Type B pancreatic cell (in vitro differentiated cells): Measurements from ENCODE around the gene NEK6. TPM values are rescaled to one million over a fixed set of nuclear protein-coding genes. Genes with fewer than 3 reads are reported as not detected.

Experiments
- DNase-seq: peaks from one replicate; pipeline ENCODE4 v3.0.0; 2021; ENCODE audit warnings: mixed read lengths; ENCODE audit not compliant: unreplicated experiment; ENCODE audit errors: extremely low spot score
- H3K27ac Mint-ChIP-seq: 2 replicates; pipeline ENCODE4 v1.8.0; 2021; ENCODE audit warnings: mild to moderate bottlenecking, mixed read lengths
- H3K27me3 Mint-ChIP-seq: 2 replicates; pipeline ENCODE4 v1.8.0; 2021; ENCODE audit warnings: mixed read lengths
- H3K36me3 Mint-ChIP-seq: 2 replicates; pipeline ENCODE4 v1.8.0; 2021; ENCODE audit warnings: mixed read lengths
- H3K4me1 Mint-ChIP-seq: one replicate; pipeline ENCODE4 v1.8.0; 2021; ENCODE audit warnings: mixed read lengths; ENCODE audit not compliant: unreplicated experiment
- H3K4me3 Mint-ChIP-seq: 2 replicates; pipeline ENCODE4 v1.8.0; 2021; ENCODE audit warnings: mild to moderate bottlenecking, mixed read lengths
- H3K9me3 Mint-ChIP-seq: 2 replicates; pipeline ENCODE4 v1.8.0; 2021; ENCODE audit warnings: mixed read lengths
- total RNA-seq: library from RNA; stranded (reverse); gene quantifications from 2 replicates; pipeline ENCODE4 v1.2.1, GENCODE V29; 2021; ENCODE audit warnings: low replicate concordance
- TF ChIP-seq, protein P1 (sequence below): fragments of 200-600 bp; sonication (generic); conservative IDR thresholded peaks from 2 replicates; pipeline ENCODE4 v1.5.0; 2021; ENCODE audit warnings: antibody characterized with exemption, mild to moderate bottlenecking

The NEK6 gene
- total RNA-seq, 1 donor from 2014 or later: 19.3 TPM

DNA sequence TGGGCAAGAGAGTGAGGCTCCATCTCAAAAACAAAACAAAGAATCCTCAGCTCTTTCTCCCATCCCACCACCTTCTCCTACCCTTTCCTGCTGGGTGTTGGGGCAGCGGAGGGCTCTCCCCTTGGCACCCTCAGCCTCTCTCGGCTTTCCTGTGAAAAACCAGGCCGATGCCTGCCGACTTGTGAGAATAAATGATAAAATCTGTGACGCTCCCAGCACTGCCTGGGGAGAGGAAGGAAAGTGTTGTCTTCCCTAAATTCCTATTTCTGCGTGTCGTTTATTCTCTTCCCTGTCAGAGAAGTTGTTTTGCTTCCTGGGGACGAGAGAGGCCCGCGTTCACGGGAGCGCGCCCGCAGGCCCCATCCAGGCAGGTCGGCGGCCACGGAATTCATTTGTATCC is 19.7 kb downstream of the NEK6 start:
- H3K27ac Mint-ChIP-seq: no peak overlapping the region
- TF ChIP-seq, protein P1, sequence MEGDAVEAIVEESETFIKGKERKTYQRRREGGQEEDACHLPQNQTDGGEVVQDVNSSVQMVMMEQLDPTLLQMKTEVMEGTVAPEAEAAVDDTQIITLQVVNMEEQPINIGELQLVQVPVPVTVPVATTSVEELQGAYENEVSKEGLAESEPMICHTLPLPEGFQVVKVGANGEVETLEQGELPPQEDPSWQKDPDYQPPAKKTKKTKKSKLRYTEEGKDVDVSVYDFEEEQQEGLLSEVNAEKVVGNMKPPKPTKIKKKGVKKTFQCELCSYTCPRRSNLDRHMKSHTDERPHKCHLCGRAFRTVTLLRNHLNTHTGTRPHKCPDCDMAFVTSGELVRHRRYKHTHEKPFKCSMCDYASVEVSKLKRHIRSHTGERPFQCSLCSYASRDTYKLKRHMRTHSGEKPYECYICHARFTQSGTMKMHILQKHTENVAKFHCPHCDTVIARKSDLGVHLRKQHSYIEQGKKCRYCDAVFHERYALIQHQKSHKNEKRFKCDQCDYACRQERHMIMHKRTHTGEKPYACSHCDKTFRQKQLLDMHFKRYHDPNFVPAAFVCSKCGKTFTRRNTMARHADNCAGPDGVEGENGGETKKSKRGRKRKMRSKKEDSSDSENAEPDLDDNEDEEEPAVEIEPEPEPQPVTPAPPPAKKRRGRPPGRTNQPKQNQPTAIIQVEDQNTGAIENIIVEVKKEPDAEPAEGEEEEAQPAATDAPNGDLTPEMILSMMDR: no peak
- no peak for DNase-seq
- H3K27me3 Mint-ChIP-seq: no peaks in the 10 kb centered on the region
- no peaks in the 10 kb centered on the region for H3K9me3 Mint-ChIP-seq
- peaks cover 8% of the 10 kb centered on the region for H3K4me1 Mint-ChIP-seq
- H3K4me3 Mint-ChIP-seq: no peak overlapping the region
- H3K36me3 Mint-ChIP-seq: no peaks in the 10 kb centered on the region

DNA sequence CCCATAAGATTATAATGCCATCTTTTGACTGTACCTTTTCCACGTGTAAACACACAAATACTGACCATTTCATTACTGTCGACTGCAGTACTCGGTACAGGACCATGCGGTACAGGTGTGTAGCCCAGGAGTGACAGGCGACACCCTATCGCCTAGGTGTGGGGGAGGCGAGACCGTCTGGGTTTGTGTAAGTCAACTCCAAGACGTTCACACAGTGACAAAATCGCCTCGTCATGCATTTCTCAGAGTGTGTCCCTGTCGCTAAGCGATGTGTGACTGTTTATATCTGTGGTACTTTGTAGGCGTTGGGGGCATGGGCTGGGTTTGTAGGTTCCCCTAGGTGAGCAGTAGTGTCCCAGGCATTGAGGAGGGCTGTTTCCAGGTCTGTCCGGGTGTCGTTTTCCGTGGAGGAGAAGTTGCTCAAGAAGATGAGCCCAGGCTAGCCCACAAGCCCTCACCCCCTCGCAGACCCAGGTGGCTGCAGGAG is 20.3 kb downstream of the NEK6 start:
- no peaks in the 10 kb centered on the region for H3K9me3 Mint-ChIP-seq
- no peaks in the 10 kb centered on the region for H3K36me3 Mint-ChIP-seq
- no peak for DNase-seq
- no peak overlapping the region for H3K4me3 Mint-ChIP-seq
- TF ChIP-seq, protein P1: no peak
- H3K27ac Mint-ChIP-seq: no peak overlapping the region
- no peaks in the 10 kb centered on the region for H3K27me3 Mint-ChIP-seq
- H3K4me1 Mint-ChIP-seq: peaks cover 8% of the 10 kb centered on the region

DNA sequence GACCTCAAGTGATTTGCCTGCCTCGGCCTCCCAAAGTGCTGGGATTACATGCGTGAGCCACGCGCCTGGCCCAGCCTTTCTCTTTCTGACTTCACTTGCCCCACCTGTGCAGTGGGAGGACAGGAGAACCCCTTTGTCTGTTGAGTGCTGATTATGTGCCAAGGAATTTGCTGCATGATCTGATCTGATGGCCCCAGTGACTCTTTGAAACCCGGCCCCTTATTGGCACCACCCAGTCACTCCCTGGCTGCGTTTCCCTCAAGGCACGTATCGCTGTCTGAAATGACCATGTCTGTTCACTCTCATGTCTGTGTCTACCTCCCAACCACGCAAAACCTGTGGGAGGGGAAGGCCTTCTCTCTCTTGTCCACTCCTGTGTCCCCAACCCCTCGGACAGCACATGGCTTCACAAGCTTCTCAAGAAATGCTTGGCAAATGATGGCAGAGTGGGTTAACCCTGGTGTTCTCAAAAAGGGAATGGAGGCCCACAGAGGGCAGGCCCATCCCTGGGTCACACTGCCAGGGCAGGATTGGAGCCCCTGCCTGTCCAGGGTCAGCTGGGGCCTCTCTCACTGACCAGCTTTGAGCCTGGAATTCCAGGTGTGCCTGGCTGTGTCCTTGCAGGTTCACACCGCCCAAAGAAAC is 21.9 kb downstream of the NEK6 start:
- TF ChIP-seq, protein P1: no peak
- no peaks in the 10 kb centered on the region for H3K36me3 Mint-ChIP-seq
- no peaks in the 10 kb centered on the region for H3K27me3 Mint-ChIP-seq
- no peak for DNase-seq
- H3K4me3 Mint-ChIP-seq: no peak overlapping the region
- no peaks in the 10 kb centered on the region for H3K9me3 Mint-ChIP-seq
- H3K4me1 Mint-ChIP-seq: peaks cover 8% of the 10 kb centered on the region
- no peak overlapping the region for H3K27ac Mint-ChIP-seq

DNA sequence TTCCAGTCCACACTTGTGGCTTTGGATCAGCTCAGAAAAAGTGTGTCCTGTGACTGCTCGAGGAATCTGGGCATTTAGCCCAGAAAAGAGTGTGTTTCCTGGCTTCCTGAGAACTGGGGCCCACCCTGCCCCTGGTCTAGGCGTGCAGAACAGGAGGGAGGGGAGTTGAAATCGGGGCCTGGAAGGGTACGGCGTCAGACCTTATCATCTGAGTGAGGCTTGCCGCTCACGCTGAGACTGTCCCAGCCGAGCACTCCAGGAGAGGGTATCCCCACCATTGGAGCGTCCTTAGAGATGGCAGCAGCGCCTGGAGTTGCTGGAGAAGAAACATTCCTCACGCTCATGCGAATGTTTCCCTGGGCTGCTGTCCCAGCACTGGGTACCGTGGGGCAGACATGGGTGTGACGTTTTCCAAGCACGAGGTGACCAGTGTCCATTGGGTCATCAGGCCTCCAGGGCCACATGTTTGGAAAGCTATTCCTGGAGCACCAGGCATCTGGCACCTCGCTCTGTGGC is 22.5 kb downstream of the NEK6 start:
- Mint-ChIP-seq H3K4me3 (no peak overlapping the region), H3K27ac (no peak overlapping the region), H3K27me3 (no peaks in the 10 kb centered on the region), H3K36me3 (no peaks in the 10 kb centered on the region), H3K9me3 (no peaks in the 10 kb centered on the region), H3K4me1 (peaks cover 8% of the 10 kb centered on the region)
- DNase-seq: no peak
- TF ChIP-seq, protein P1: no peak

DNA sequence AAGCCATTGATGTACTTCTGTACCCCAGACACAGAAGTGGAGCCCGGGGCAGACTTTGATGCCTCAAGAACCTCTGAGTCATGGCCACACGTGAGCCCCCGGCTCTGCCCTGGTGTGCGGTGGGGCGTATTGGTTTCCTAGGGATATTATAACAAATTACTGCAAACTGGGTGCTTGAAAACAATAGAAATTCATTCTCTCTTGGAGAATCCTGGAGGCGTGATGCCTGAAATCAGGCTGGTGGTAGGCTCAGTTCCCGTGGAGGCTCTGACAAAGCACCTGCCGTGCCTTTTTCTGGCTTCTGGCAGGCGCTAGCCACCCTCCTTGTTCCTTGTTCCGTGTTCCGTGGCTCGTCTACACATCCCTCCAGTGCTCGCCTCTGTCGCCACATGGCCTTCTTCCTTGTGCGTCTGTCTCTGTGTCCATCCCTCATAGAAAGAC is 24.2 kb downstream of the NEK6 start:
- Mint-ChIP-seq H3K4me3 (no peak overlapping the region), H3K36me3 (no peaks in the 10 kb centered on the region), H3K27ac (no peak overlapping the region), H3K9me3 (no peaks in the 10 kb centered on the region), H3K4me1 (peaks cover 13% of the 10 kb centered on the region), H3K27me3 (no peaks in the 10 kb centered on the region)
- no peak for DNase-seq
- TF ChIP-seq, protein P1: no peak
